Uterus (tissue), 4 donors: ENCODE results near the gene PAIP2. TPM values are rescaled to one million over a fixed set of nuclear protein-coding genes. Genes with fewer than 3 reads are reported as not detected.

Experiments used
- DNase-seq, 2 donors: peaks; one replicate each; pipeline ENCODE4 v3.0.0-alpha.2; 2019 to 2020
- H3K27ac ChIP-seq, 2 donors: fragments of 200-600 bp; sonication (generic); 1 replicate in 1 of 2; 2 replicates in 1 of 2; pipeline ENCODE4 v1.5.1; 2016 to 2018
- H3K27me3 ChIP-seq, 2 donors: fragments of 200-600 bp; sonication (generic); one replicate each; pipeline ENCODE4 v1.5.1; 2018 to 2019; ENCODE audit warnings: control low read depth in 1 of 2
- H3K36me3 ChIP-seq, 2 donors: fragments of 200-600 bp; sonication (generic); one replicate each; pipeline ENCODE4 v1.5.1; 2019; ENCODE audit warnings: control low read depth in 1 of 2
- H3K4me1 ChIP-seq, 2 donors: fragments of 200-600 bp; sonication (generic); one replicate each; pipeline ENCODE4 v1.5.1; 2018 to 2019; ENCODE audit warnings: control low read depth in 1 of 2
- H3K4me3 ChIP-seq, 2 donors: fragments of 200-600 bp; sonication (generic); 1 replicate in 1 of 2; 2 replicates in 1 of 2; pipeline ENCODE4 v1.5.1; 2018 to 2019; ENCODE audit warnings: mild to moderate bottlenecking in 1 of 2
- H3K9me3 ChIP-seq, 2 donors: fragments of 200-600 bp; sonication (generic); one replicate each; pipeline ENCODE4 v1.5.1; 2019; ENCODE audit warnings: control low read depth in 1 of 2
- POLR2A ChIP-seq, 2 donors: fragments of 450-650 bp; IDR thresholded peaks; one replicate each; pipeline ENCODE4 v1.6.1; 2016; ENCODE audit warnings: antibody characterized with exemption in 2 of 2, mild to moderate bottlenecking in 1 of 2, moderate library complexity in 1 of 2
- intact Hi-C: fragments of 100-400 bp; cut with DNase I; formaldehyde crosslinking; loops from one replicate; pipeline ENCODE4 v1.15.1; 2023; ENCODE audit warnings: low total_unique reads
- total RNA-seq, 4 donors: library from RNA; depleted of rRNA in 3 of 4; stranded (reverse); fragments of >200 nt in 3 of 4; gene quantifications; one replicate each; pipeline versions ENCODE4 v1.1.0 to v1.2.4, GENCODE V29; 2014 to 2023
- TF ChIP-seq, protein P1 (sequence below), 4 experiments: fragments of 200-600 bp in 2 of 4; fragments of 450-650 bp in 2 of 4; sonication (generic) in 2 of 4; IDR thresholded peaks; one replicate each; pipeline ENCODE4 v1.5.1; 2016 to 2019; ENCODE audit warnings: antibody characterized with exemption in 4 of 4, mild to moderate bottlenecking in 2 of 4, moderate library complexity in 1 of 4
- donor health status: DM: yes; HTN: yes; CAD: no.

PAIP2 gene
- total RNA-seq, 4 donors from 2014 or later: 43.5 to 144 (median 87.7) TPM

- DNase-seq: peak in 1 of 2 donors; percentile 14
- Histone ChIP-seq H3K4me3 (no peak overlapping the region), H3K9me3 (no peaks in the 10 kb centered on the region), H3K36me3 (no peaks in the 10 kb centered on the region), H3K27ac (no peak overlapping the region), H3K27me3 (no peaks in the 10 kb centered on the region), H3K4me1 (no peaks in the 10 kb centered on the region)
- intact Hi-C loops: no loop called here
- no peak for TF ChIP-seq POLR2A (IDR thresholded peaks at IDR 0.05)
- TF ChIP-seq, protein P1, sequence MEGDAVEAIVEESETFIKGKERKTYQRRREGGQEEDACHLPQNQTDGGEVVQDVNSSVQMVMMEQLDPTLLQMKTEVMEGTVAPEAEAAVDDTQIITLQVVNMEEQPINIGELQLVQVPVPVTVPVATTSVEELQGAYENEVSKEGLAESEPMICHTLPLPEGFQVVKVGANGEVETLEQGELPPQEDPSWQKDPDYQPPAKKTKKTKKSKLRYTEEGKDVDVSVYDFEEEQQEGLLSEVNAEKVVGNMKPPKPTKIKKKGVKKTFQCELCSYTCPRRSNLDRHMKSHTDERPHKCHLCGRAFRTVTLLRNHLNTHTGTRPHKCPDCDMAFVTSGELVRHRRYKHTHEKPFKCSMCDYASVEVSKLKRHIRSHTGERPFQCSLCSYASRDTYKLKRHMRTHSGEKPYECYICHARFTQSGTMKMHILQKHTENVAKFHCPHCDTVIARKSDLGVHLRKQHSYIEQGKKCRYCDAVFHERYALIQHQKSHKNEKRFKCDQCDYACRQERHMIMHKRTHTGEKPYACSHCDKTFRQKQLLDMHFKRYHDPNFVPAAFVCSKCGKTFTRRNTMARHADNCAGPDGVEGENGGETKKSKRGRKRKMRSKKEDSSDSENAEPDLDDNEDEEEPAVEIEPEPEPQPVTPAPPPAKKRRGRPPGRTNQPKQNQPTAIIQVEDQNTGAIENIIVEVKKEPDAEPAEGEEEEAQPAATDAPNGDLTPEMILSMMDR (IDR thresholded peaks at IDR 0.05): no peak
Observed at GRCh38 chr5:139378101-139378825, 36.6 kb downstream of the PAIP2 start.

- H3K27ac ChIP-seq: no peak overlapping the region
- no peaks in the 10 kb centered on the region for H3K4me1 ChIP-seq
- H3K36me3 ChIP-seq: no peaks in the 10 kb centered on the region
- TF ChIP-seq POLR2A (IDR thresholded peaks at IDR 0.05): no peak
- TF ChIP-seq, protein P1 (IDR thresholded peaks at IDR 0.05): no peak
- DNase-seq: peak in 1 of 2 donors; percentile 3
- H3K27me3 ChIP-seq: no peaks in the 10 kb centered on the region
- H3K9me3 ChIP-seq: no peaks in the 10 kb centered on the region
- no peak overlapping the region for H3K4me3 ChIP-seq
- intact Hi-C loops: no loop called here
Observed at GRCh38 chr5:139378941-139379361, 37.3 kb downstream of the PAIP2 start.

GRCh38 chr5:139379626-139380449, 38.2 kb downstream of the PAIP2 start:
- no peak for DNase-seq

GRCh38 chr5:139381837-139382761, 40.4 kb downstream of the PAIP2 start:
- intact Hi-C loops: no loop called here
- H3K9me3 ChIP-seq: no peaks in the 10 kb centered on the region
- H3K27me3 ChIP-seq: no peaks in the 10 kb centered on the region
- no peak overlapping the region for H3K27ac ChIP-seq
- H3K36me3 ChIP-seq: no peaks in the 10 kb centered on the region
- H3K4me3 ChIP-seq: no peak overlapping the region
- DNase-seq: no peak
- no peaks in the 10 kb centered on the region for H3K4me1 ChIP-seq
- TF ChIP-seq POLR2A (IDR thresholded peaks at IDR 0.05): no peak
- TF ChIP-seq, protein P1 (IDR thresholded peaks at IDR 0.05): no peak

More at GRCh38 chr5:139379626-139380449, 38.2 kb downstream of the PAIP2 start:
- Histone ChIP-seq H3K4me1 (no peaks in the 10 kb centered on the region), H3K27me3 (no peaks in the 10 kb centered on the region), H3K4me3 (no peak overlapping the region), H3K36me3 (no peaks in the 10 kb centered on the region), H3K9me3 (no peaks in the 10 kb centered on the region), H3K27ac (no peak overlapping the region)
- intact Hi-C loops: no loop called here
- no peak for TF ChIP-seq POLR2A (IDR thresholded peaks at IDR 0.05)
- TF ChIP-seq, protein P1 (IDR thresholded peaks at IDR 0.05): no peak
